AG04450 (cell line): ENCODE data around the gene MYLK. TPM values are rescaled to one million over a fixed set of nuclear protein-coding genes. Genes with fewer than 3 reads are reported as not detected.

Experiments used
- CTCF ChIA-PET: fragments of 300-600, 350-600 bp; formaldehyde crosslinking; extraction: SDS; loops from one replicate; lab custom pipeline; 2022; ENCODE audit warnings: antibody characterized with exemption, inconsistent platforms; lab: Charles Lee
- POLR2A ChIA-PET: fragments of 350-600 bp; formaldehyde crosslinking; extraction: SDS; loops from one replicate; lab custom pipeline; 2021; ENCODE audit warnings: antibody characterized with exemption, inconsistent platforms; lab: Yijun Ruan, JAX
- DNase-seq: peaks from one replicate; pipeline ENCODE4 v3.0.0-alpha.2; 2011; ENCODE audit warnings: low read depth, low spot score
- H3K27ac ChIP-seq: one replicate; pipeline ENCODE4 v1.5.1; 2012; ENCODE audit warnings: low read depth, low read length, control low read depth
- H3K27me3 ChIP-seq: one replicate; pipeline ENCODE4 v1.6.0; 2012; ENCODE audit warnings: low read length; ENCODE audit not compliant: control insufficient read depth, insufficient read depth
- H3K4me3 ChIP-seq: 2 replicates; pipeline ENCODE4 v1.5.1; 2011; ENCODE audit warnings: mild to moderate bottlenecking, low read depth, low read length, control low read depth
- H3K9me3 ChIP-seq: 2 replicates; pipeline ENCODE4 v1.5.1; 2012; ENCODE audit warnings: low read length; ENCODE audit not compliant: control insufficient read depth, insufficient read depth
- CTCF ChIP-seq: IDR thresholded peaks from 2 replicates; pipeline ENCODE4 v1.5.1; 2011; ENCODE audit warnings: low read depth, low read length, control low read depth, inconsistent platforms
- polyA plus RNA-seq: library from polyadenylated mRNA; depleted of rRNA; stranded (reverse); fragments of >200 nt; gene quantifications from 2 replicates; pipeline ENCODE4 v1.2.3, GENCODE V29; 2011

Gene MYLK
- polyA plus RNA-seq, 1 experiment, result 1,320 TPM

- ChIA-PET POLR2A (interaction anchor here (1.1 to 1.8 kb wide), 5 partner anchors 17 to 67 kb away, joined by 3 to 9 read pairs (median 5); no protein-coding TSS in a partner anchor), CTCF (interaction anchor here (1.1 to 1.5 kb wide), 3 partner anchors 27 to 67 kb away, joined by 3 to 5 read pairs (median 4); no protein-coding TSS in a partner anchor)
- peak; percentile 91 for DNase-seq
- no peak for TF ChIP-seq CTCF
- Histone ChIP-seq H3K27me3 (no peaks in the 10 kb centered on the region), H3K4me3 (peak within 1 kb of the TSS; percentile 86), H3K27ac (peak within 1 kb of the TSS; percentile 90), H3K9me3 (peaks cover 9% of the 10 kb centered on the region; the same call in 1 of the 2 replicates)
Measured at GRCh38 chr3:123584988-123585937, 298.9 kb downstream of the MYLK start, which contains the start of gene HACD2. Gene HACD2 (minus strand): TSS chr3:123585053. CDS start chr3:123585027, 26 bp downstream.

DNA sequence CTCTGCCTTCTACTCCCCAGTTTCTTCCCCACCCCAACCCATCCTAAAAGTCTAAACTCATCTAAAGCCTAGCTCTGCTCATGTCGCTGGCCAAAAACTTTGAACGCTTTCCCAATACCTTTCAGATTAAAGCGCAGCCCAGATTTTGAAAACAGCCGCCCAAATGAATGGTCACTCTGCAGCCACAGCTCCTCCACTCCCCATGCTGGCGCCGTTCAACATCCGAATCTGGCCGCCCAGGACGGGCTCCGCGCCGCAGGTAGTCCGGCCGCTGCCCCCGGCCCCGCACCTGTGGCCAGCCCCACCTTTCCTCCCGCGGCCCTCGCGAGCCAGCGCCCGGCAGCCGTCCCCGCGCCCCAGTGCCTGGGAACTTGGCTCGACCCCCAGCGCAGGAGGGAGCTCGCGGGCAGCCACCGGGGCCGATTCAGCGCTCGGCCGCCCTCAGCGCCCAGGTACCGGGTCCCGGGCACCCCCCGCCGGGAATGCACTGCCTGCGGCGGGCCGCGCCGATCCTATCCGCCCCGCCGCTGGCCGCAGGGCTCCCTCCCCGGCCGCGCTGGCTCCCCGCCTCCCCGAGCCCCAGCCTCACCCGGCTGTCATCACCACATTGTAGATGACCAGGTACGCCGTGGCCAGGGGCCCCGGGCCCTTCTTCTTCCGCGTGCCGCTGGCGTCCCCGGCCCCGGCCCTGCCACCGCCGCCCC lies 299.7 kb downstream of the MYLK start:
- Histone ChIP-seq H3K9me3 (peaks cover 3% of the 10 kb centered on the region; the same call in 1 of the 2 replicates), H3K27me3 (no peaks in the 10 kb centered on the region), H3K27ac (no peak overlapping the region), H3K4me3 (peak overlapping the region; percentile 74)
- CTCF ChIA-PET, result interaction anchor here (1.1 to 1.5 kb wide), 2 partner anchors 26 to 58 kb away, joined by 4 to 5 read pairs; no protein-coding TSS in a partner anchor
- no peak for TF ChIP-seq CTCF
- no peak for DNase-seq
- POLR2A ChIA-PET, result interaction anchor here (1.3 to 1.5 kb wide), 2 partner anchors 18 to 68 kb away, joined by 3 to 6 read pairs; no protein-coding TSS in a partner anchor

GRCh38 chr3:123583561-123583960 lies 300.6 kb downstream of the MYLK start:
- ChIA-PET CTCF (no interaction called here), POLR2A (no interaction called here)
- peak overlapping the region; percentile 74 for H3K4me3 ChIP-seq
- no peak for DNase-seq
- H3K9me3 ChIP-seq, result peaks cover 3% of the 10 kb centered on the region; the same call in 1 of the 2 replicates
- no peak overlapping the region for H3K27ac ChIP-seq
- TF ChIP-seq CTCF, result no peak
- H3K27me3 ChIP-seq, result no peaks in the 10 kb centered on the region

DNA sequence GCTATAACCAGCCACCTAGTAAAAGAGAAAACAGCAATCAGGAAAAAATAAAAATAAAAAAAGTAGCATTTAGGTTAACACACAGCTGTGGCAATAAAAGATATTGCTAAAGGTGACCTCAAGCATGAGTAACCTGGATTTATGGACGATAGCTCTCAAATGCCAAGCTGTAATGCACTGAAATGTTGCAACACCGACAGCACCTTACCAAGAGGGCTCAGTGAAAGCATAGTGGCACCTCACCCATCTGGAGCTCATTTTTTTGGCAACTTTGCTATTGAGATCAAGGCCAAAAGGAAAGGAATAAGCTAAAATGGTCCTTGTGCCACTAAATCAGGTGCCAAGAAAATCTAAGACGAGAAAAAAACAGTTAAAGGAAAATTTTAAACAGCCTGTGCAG lies 301.8 kb downstream of the MYLK start:
- Histone ChIP-seq H3K27ac (no peak overlapping the region), H3K9me3 (no peaks in the 10 kb centered on the region), H3K27me3 (no peaks in the 10 kb centered on the region), H3K4me3 (no peak overlapping the region)
- no peak for DNase-seq
- no peak for TF ChIP-seq CTCF
- ChIA-PET POLR2A (no interaction called here), CTCF (interaction anchor here (1.0 to 1.8 kb wide), 3 partner anchors 60 to 141 kb away, joined by 3 to 4 read pairs (median 3); no protein-coding TSS in a partner anchor)
